Osteocyte (in vitro differentiated cells): Measurements from ENCODE around the gene CSF3R. TPM values are rescaled to one million over a fixed set of nuclear protein-coding genes. Genes with fewer than 3 reads are reported as not detected.
"Not testable (repeated sequence)": the region's sequence is repeated elsewhere in the genome, so short reads cannot be mapped to it uniquely, and the experiment has no call there.

Source experiments
- DNase-seq: peaks from one replicate; pipeline ENCODE4 v3.0.0; 2021; ENCODE audit warnings: mixed read lengths; ENCODE audit not compliant: unreplicated experiment; ENCODE audit errors: extremely low spot score
- H3K27ac Mint-ChIP-seq: one replicate; pipeline ENCODE4 v1.8.0; 2021; ENCODE audit warnings: mild to moderate bottlenecking, mixed read lengths; ENCODE audit not compliant: unreplicated experiment
- H3K27me3 Mint-ChIP-seq: one replicate; pipeline ENCODE4 v1.8.0; 2021; ENCODE audit warnings: mixed read lengths; ENCODE audit not compliant: unreplicated experiment
- H3K36me3 Mint-ChIP-seq: one replicate; pipeline ENCODE4 v1.8.0; 2021; ENCODE audit warnings: mixed read lengths; ENCODE audit not compliant: unreplicated experiment
- H3K4me1 Mint-ChIP-seq: one replicate; pipeline ENCODE4 v1.8.0; 2021; ENCODE audit warnings: mixed read lengths; ENCODE audit not compliant: unreplicated experiment
- H3K4me3 Mint-ChIP-seq: one replicate; pipeline ENCODE4 v1.8.0; 2021; ENCODE audit warnings: mild to moderate bottlenecking, moderate library complexity, mixed read lengths; ENCODE audit not compliant: unreplicated experiment
- H3K9me3 Mint-ChIP-seq: one replicate; pipeline ENCODE4 v1.8.0; 2021; ENCODE audit warnings: mixed read lengths; ENCODE audit not compliant: unreplicated experiment
- CTCF ChIP-seq: fragments of 200-600 bp; sonication (generic); IDR thresholded peaks from 2 replicates; pipeline ENCODE4 v1.5.0; 2021; ENCODE audit warnings: antibody characterized with exemption, mild to moderate bottlenecking, moderate library complexity
- total RNA-seq: library from RNA; stranded (reverse); gene quantifications from 2 replicates; pipeline ENCODE4 v1.2.1, GENCODE V29; 2021

Gene CSF3R
- total RNA-seq, 1 donor from 2014 or later, result not detected

GRCh38 chr1:36493524-36493923, 10.8 kb upstream of the CSF3R start:
- no peak for TF ChIP-seq CTCF
- H3K4me1 Mint-ChIP-seq, result no peaks in the 10 kb centered on the region
- no peak overlapping the region for H3K4me3 Mint-ChIP-seq
- H3K36me3 Mint-ChIP-seq, result no peaks in the 10 kb centered on the region
- H3K27me3 Mint-ChIP-seq, result peaks cover 40% of the 10 kb centered on the region
- no peak for DNase-seq
- H3K9me3 Mint-ChIP-seq, result no peaks in the 10 kb centered on the region
- H3K27ac Mint-ChIP-seq, result no peak overlapping the region

GRCh38 chr1:36492491-36492890, 9.8 kb upstream of the CSF3R start:
- Mint-ChIP-seq H3K27me3 (peaks cover 36% of the 10 kb centered on the region), H3K27ac (no peak overlapping the region), H3K4me1 (no peaks in the 10 kb centered on the region), H3K36me3 (no peaks in the 10 kb centered on the region), H3K4me3 (no peak overlapping the region), H3K9me3 (no peaks in the 10 kb centered on the region)
- no peak for TF ChIP-seq CTCF
- DNase-seq, result no peak

- not testable (repeated sequence) for H3K4me3 Mint-ChIP-seq, DNase-seq, H3K36me3 Mint-ChIP-seq, H3K9me3 Mint-ChIP-seq, H3K27ac Mint-ChIP-seq, H3K4me1 Mint-ChIP-seq
- H3K27me3 Mint-ChIP-seq, result peaks cover 35% of the 10 kb centered on the region
Observed at GRCh38 chr1:36489258-36490051, 6.7 kb upstream of the CSF3R start.

GRCh38 chr1:36487906-36488305, 5.2 kb upstream of the CSF3R start:
- H3K27ac Mint-ChIP-seq, result no peak overlapping the region
- no peaks in the 10 kb centered on the region for H3K4me1 Mint-ChIP-seq
- DNase-seq, result no peak
- peaks cover 41% of the 10 kb centered on the region for H3K27me3 Mint-ChIP-seq
- no peak for TF ChIP-seq CTCF
- no peaks in the 10 kb centered on the region for H3K36me3 Mint-ChIP-seq
- H3K4me3 Mint-ChIP-seq, result no peak overlapping the region
- no peaks in the 10 kb centered on the region for H3K9me3 Mint-ChIP-seq

GRCh38 chr1:36487336-36487725, 4.6 kb upstream of the CSF3R start:
- not testable (repeated sequence) for DNase-seq, H3K36me3 Mint-ChIP-seq, H3K27ac Mint-ChIP-seq, H3K9me3 Mint-ChIP-seq, H3K4me3 Mint-ChIP-seq, H3K4me1 Mint-ChIP-seq
- peaks cover 41% of the 10 kb centered on the region for H3K27me3 Mint-ChIP-seq

GRCh38 chr1:36486439-36487335, 4.0 kb upstream of the CSF3R start:
- no peaks in the 10 kb centered on the region for H3K9me3 Mint-ChIP-seq
- TF ChIP-seq CTCF, result no peak
- no peak overlapping the region for H3K4me3 Mint-ChIP-seq
- H3K27ac Mint-ChIP-seq, result no peak overlapping the region
- H3K4me1 Mint-ChIP-seq, result no peaks in the 10 kb centered on the region
- no peaks in the 10 kb centered on the region for H3K36me3 Mint-ChIP-seq
- no peak for DNase-seq
- H3K27me3 Mint-ChIP-seq, result peaks cover 45% of the 10 kb centered on the region
